HG03521 (cell line): ENCODE data around the gene ZNF688.
"Not testable (repeated sequence)": the region's sequence is repeated elsewhere in the genome, so short reads cannot be mapped to it uniquely, and the experiment has no call there.

Experiments used
- ATAC-seq: cut with Tn5 transposase; IDR thresholded peaks from one replicate; pipeline ENCODE4 v1.9.1; 2021; ENCODE audit warnings: mild to moderate bottlenecking, moderate library complexity; ENCODE audit not compliant: unreplicated experiment

The ZNF688 gene

GRCh38 chr16:30571445-30572322, at the start of gene ZNF688:
Gene ZNF688 (minus strand): TSS chr16:30571714. CDS start chr16:30571629, 85 bp downstream.
- peak; percentile 63 for ATAC-seq

- ATAC-seq: no peak
Observed at GRCh38 chr16:30620169-30620568, 48.7 kb upstream of the ZNF688 start.

GRCh38 chr16:30619638-30620037, 48.1 kb upstream of the ZNF688 start:
- ATAC-seq: no peak

- ATAC-seq: no peak
Observed at GRCh38 chr16:30619202-30619601, 47.7 kb upstream of the ZNF688 start.

GRCh38 chr16:30615358-30616091, 44.0 kb upstream of the ZNF688 start:
- ATAC-seq: no peak

GRCh38 chr16:30609926-30610839, 38.7 kb upstream of the ZNF688 start, which contains the start of gene ZNF689:
Gene ZNF689 (minus strand): TSS chr16:30610389. CDS start chr16:30610041, 348 bp downstream.
- peak; percentile 72 for ATAC-seq

- ATAC-seq: no peak
Observed at GRCh38 chr16:30609002-30609925, 37.8 kb upstream of the ZNF688 start.

GRCh38 chr16:30606004-30606403, 34.5 kb upstream of the ZNF688 start:
- no peak for ATAC-seq

- no peak for ATAC-seq
Observed at GRCh38 chr16:30605158-30605557, 33.6 kb upstream of the ZNF688 start.

GRCh38 chr16:30604316-30604947, 32.9 kb upstream of the ZNF688 start:
- no peak for ATAC-seq

GRCh38 chr16:30603945-30604315, 32.4 kb upstream of the ZNF688 start:
- ATAC-seq: no peak

- ATAC-seq: no peak
Observed at GRCh38 chr16:30602616-30603277, 31.2 kb upstream of the ZNF688 start.

GRCh38 chr16:30601966-30602365, 30.5 kb upstream of the ZNF688 start:
- no peak for ATAC-seq

GRCh38 chr16:30600929-30601328, 29.4 kb upstream of the ZNF688 start:
- ATAC-seq: no peak

GRCh38 chr16:30600215-30600614, 28.7 kb upstream of the ZNF688 start:
- ATAC-seq: no peak

- no peak for ATAC-seq
Observed at GRCh38 chr16:30592871-30593270, 21.4 kb upstream of the ZNF688 start.

- ATAC-seq: not testable (repeated sequence)
Observed at GRCh38 chr16:30590869-30591268, 19.4 kb upstream of the ZNF688 start.

GRCh38 chr16:30589582-30589981, 18.1 kb upstream of the ZNF688 start:
- ATAC-seq: not testable (repeated sequence)

GRCh38 chr16:30588651-30589050, 17.1 kb upstream of the ZNF688 start:
- ATAC-seq: no peak
